ENCODE results near the gene MAGI1.

Gene MAGI1

GRCh38 chr3:65492249-65492648 lies 546.5 kb downstream of the MAGI1 start:
- no peak overlapping the region for H3K4me3 ChIP-seq (IDR thresholded peaks at IDR 0.05; ENCODE audit: insufficient read depth, low read depth, low read length)

DNA sequence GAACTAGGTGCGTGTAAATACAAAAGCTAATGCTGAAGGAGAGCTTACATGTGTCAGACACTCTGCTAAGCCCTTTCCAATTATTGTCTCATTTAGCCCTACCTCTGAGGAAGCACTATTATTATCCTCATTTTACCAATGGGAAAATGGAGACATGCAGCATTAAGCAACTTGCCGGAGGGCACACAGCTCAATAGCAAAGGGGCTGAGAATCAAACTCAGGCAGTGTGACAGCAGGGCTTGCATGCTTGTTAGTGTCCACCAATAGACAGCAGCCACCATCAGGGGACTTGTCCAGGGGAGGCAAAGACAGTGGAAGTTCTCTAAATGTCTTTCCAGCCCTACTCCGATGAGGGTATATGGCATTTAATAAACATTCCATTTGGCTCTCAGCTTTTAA lies 548.6 kb downstream of the MAGI1 start:
- Histone ChIP-seq H3K4me2 (no peak overlapping the region), H3K36me3 (ENCODE audit: insufficient read depth) (no peaks in the 10 kb centered on the region), H3K4me1 (ENCODE audit: low read depth, poor library complexity, severe bottlenecking) (no peaks in the 10 kb centered on the region), H3K9ac (no peak overlapping the region), H3K79me2 (ENCODE audit: insufficient read depth, low read depth) (no peaks in the 10 kb centered on the region), H4K20me1 (ENCODE audit: insufficient read depth) (no peaks in the 10 kb centered on the region), H3K27me3 (ENCODE audit: insufficient read depth, low read depth) (no peaks in the 10 kb centered on the region), H3K27ac (no peak overlapping the region), H2AFZ (ENCODE audit: low read depth) (no peak overlapping the region), H3K4me3 (IDR thresholded peaks at IDR 0.05; ENCODE audit: insufficient read depth, low read depth, low read length) (no peak overlapping the region)
- no peak for TF ChIP-seq CTCF (conservative IDR thresholded peaks at IDR 0.05; ENCODE audit: low read depth, low read length)

More at GRCh38 chr3:65492249-65492648, 546.5 kb downstream of the MAGI1 start:
- no peak for TF ChIP-seq CTCF (conservative IDR thresholded peaks at IDR 0.05; ENCODE audit: low read depth, low read length)
- Histone ChIP-seq H3K4me1 (ENCODE audit: low read depth, poor library complexity, severe bottlenecking) (no peaks in the 10 kb centered on the region), H3K27ac (no peak overlapping the region), H3K79me2 (ENCODE audit: insufficient read depth, low read depth) (no peaks in the 10 kb centered on the region), H3K9ac (no peak overlapping the region), H2AFZ (ENCODE audit: low read depth) (no peak overlapping the region), H3K36me3 (ENCODE audit: insufficient read depth) (no peaks in the 10 kb centered on the region), H4K20me1 (ENCODE audit: insufficient read depth) (no peaks in the 10 kb centered on the region), H3K4me2 (no peak overlapping the region), H3K27me3 (ENCODE audit: insufficient read depth, low read depth) (no peaks in the 10 kb centered on the region)

DNA sequence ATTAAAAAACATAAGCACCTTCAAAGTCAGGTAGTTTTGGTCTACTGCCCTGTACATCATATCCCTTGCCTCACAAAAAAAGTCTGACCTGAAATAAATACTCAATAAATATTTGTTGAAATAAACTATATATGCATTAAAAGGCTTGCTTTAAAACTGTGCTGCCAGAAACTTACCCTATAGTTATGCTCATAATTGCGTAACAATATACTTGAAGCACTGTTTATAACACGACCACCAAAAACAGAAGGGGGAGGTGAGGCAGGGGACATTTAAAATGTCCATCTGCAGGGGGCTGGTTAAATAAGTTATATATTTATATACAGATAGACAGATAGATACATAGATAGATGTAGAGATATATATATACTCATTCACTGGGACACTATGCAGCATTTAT lies 549.5 kb downstream of the MAGI1 start:
- Histone ChIP-seq H3K27ac (no peak overlapping the region), H4K20me1 (ENCODE audit: insufficient read depth) (no peaks in the 10 kb centered on the region), H3K9ac (no peak overlapping the region), H3K36me3 (ENCODE audit: insufficient read depth) (no peaks in the 10 kb centered on the region), H3K79me2 (ENCODE audit: insufficient read depth, low read depth) (no peaks in the 10 kb centered on the region), H3K4me3 (IDR thresholded peaks at IDR 0.05; ENCODE audit: insufficient read depth, low read depth, low read length) (no peak overlapping the region), H3K27me3 (ENCODE audit: insufficient read depth, low read depth) (no peaks in the 10 kb centered on the region), H3K4me1 (ENCODE audit: low read depth, poor library complexity, severe bottlenecking) (no peaks in the 10 kb centered on the region), H3K4me2 (no peak overlapping the region), H2AFZ (ENCODE audit: low read depth) (no peak overlapping the region)
- TF ChIP-seq CTCF (conservative IDR thresholded peaks at IDR 0.05; ENCODE audit: low read depth, low read length): no peak

GRCh38 chr3:65485826-65486469 lies 552.8 kb downstream of the MAGI1 start:
- Histone ChIP-seq H4K20me1 (ENCODE audit: insufficient read depth) (no peaks in the 10 kb centered on the region), H3K36me3 (ENCODE audit: insufficient read depth) (no peaks in the 10 kb centered on the region), H3K4me3 (IDR thresholded peaks at IDR 0.05; ENCODE audit: insufficient read depth, low read depth, low read length) (no peak overlapping the region), H3K27me3 (ENCODE audit: insufficient read depth, low read depth) (no peaks in the 10 kb centered on the region), H3K79me2 (ENCODE audit: insufficient read depth, low read depth) (no peaks in the 10 kb centered on the region), H3K9ac (no peak overlapping the region), H3K27ac (no peak overlapping the region), H3K4me2 (no peak overlapping the region), H3K4me1 (ENCODE audit: low read depth, poor library complexity, severe bottlenecking) (no peaks in the 10 kb centered on the region), H2AFZ (ENCODE audit: low read depth) (no peak overlapping the region)
- TF ChIP-seq CTCF (conservative IDR thresholded peaks at IDR 0.05; ENCODE audit: low read depth, low read length): no peak
